Femur (tissue), 1 donor: ENCODE results near the gene HTR3D.
"Not testable (repeated sequence)": the region's sequence is repeated elsewhere in the genome, so short reads cannot be mapped to it uniquely, and the experiment has no call there.

Experiments used
- DNase-seq: peaks from one replicate; pipeline ENCODE4 v3.0.0-alpha.2; 2017

Gene HTR3D

GRCh38 chr3:184016811-184017671 lies 14.5 kb upstream of the HTR3D start:
- peak; percentile 72 for DNase-seq

DNA sequence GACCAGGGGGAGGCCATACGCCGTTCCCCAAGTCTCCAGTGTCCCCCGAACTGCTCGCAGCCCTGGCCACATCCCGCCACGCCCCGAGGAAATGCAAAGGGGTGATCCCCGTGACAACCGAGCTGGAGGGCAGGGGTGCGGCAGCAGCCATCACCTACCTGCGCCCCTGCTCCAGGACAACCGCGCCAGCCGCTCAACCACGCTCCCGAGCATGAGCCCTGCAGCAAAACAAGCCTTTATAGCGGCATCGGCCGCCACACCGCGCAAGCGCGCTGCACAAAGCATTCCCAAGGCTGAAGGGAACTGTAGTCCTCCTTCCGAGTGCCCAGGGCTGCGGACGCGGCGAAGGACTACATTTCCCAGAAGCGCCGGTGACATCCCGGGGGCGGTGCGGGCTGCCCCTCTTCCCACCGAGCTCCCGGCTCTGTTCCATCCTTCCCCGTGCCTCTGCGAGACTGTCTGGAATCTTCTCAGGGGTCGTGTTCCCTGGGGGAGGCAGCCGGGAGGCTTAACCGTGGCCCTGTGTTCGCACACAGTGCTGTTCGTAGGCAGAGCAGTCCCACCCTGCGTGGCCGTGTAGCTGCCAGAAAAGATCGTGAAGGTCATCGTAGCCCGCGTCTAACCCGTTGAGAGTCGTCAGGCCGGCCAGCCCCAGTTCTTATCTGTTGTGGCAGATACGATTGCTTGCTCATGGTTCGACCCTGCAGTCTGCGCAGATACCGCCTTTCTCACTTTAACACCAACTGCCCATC lies 13.7 kb upstream of the HTR3D start, which contains the start of gene ABCC5:
ABCC5 (minus strand) TSS at position 213 of the 752 bp plus-strand sequence. CDS start 3,492 bp downstream, outside the sequence.
- DNase-seq: peak; percentile 96

- DNase-seq: no peak
Measured at GRCh38 chr3:184018424-184018973, 13.0 kb upstream of the HTR3D start.

DNA sequence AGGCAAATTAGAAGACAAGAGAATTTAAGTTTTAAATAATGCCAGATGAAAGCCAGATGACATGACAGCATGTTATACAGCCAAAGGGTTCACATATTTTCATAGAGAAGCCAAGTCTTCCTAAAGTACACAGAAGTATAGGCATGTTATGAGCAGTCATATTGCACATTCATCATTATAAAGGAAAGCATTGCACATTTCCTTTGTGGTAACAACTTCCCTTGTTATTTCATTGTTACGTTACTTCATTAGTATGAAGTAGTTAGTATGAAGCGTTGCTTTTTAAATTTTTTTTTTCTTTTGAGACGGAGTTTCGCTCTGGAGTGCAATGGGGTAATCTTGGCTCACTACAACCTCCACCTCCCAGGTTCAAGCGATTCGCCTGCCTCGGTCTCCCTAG lies 9.2 kb upstream of the HTR3D start:
- DNase-seq: no peak

- not testable (repeated sequence) for DNase-seq
Measured at GRCh38 chr3:184025256-184025655, 6.3 kb upstream of the HTR3D start.

DNA sequence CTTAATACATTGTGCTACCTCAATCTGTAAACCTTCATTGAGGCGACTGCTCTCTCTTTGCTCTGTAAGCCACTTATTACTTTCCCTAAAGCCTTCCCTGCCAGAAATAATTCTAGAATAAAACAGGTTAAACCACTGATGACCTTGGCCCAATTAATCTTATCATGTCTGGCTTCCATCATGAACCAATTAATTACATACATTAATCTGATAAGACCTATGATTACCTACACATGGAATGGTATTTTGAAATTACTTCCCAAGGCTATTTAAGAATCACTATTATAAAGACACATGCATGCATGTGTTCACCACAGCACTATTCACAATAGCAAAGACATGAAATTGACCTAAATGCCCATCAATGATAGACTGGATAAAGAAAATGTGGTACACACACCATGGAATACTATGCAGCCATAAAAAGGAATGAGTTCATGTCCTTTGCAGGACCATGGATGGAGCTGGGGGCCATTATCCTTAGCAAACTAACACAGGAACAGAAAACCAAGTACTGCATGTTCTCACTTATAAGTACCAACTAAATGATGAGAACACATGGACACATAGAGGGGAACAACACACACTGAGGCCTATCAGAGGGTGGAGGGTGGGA lies 3.2 kb upstream of the HTR3D start:
- DNase-seq: not testable (repeated sequence)

GRCh38 chr3:184029443-184029842 lies 2.1 kb upstream of the HTR3D start:
- no peak for DNase-seq

- no peak for DNase-seq
Measured at GRCh38 chr3:184030536-184030935, 1.0 kb upstream of the HTR3D start.

DNA sequence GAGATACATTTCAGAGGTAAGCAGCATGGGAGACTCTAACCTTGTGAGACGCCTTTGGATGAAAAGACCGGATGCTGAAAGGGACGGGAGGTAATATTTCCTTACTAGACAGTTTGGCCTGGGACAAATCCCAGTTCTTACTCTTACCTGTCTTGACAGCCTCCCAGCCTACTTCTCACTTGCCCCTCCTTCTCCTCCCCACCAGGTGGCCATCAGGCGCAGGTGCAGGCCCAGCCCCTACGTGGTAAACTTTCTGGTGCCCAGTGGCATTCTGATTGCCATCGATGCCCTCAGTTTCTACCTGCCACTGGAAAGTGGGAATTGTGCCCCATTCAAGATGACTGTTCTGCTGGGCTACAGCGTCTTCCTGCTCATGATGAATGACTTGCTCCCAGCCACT lies 6.3 kb downstream of the HTR3D start:
- DNase-seq: no peak

DNA sequence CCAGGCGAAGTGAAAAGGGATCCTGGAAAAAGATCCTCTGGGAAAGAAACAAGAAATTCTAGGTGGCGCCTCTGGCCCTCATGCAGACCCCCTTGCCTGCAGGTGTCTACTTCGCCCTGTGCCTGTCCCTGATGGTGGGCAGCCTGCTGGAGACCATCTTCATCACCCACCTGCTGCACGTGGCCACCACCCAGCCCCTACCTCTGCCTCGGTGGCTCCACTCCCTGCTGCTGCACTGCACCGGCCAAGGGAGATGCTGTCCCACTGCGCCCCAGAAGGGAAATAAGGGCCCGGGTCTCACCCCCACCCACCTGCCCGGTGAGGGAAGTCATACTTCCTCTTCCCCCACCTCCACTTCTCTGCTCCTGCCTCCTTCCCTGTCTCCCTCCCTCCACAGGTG lies 6.8 kb downstream of the HTR3D start:
- DNase-seq: not testable (repeated sequence)

DNA sequence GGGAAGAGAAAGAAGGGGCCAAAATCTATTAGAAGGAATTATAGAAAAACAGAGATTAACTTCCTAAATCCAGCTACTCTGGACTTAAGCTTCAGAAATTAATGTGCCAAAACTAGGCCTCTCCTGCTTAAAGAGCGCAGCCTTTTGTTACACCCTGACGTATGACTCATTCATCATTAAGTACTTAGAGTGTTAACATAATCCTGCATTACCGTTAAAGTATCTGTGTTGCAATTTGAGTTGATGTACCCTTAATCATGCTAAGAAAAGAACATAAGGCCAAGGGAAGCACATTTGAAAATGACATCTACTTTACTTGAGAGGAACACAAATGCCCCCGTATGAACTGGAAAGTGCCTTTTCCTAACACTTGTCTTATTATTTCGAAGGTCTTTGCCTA lies 7.9 kb downstream of the HTR3D start:
- DNase-seq: no peak

DNA sequence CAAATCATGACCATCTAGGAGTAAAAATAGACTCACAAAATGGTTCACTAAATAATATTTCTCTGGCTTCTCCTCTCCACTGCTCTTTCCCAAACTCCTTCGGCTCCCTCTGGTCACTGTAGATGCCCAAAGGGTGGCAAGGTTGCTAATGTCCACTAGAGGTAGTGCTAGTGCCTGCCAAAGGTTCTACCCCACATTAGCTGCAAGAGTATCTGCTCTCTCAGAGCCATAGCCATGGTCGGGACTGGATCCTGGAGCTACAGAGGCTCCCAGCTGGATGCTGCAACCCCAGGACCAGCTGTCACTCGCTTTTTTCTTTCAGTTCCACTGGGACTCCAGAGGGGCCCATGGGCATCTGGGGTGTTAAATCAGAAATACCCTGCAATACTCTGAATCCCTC lies 8.5 kb downstream of the HTR3D start:
- DNase-seq: no peak

DNA sequence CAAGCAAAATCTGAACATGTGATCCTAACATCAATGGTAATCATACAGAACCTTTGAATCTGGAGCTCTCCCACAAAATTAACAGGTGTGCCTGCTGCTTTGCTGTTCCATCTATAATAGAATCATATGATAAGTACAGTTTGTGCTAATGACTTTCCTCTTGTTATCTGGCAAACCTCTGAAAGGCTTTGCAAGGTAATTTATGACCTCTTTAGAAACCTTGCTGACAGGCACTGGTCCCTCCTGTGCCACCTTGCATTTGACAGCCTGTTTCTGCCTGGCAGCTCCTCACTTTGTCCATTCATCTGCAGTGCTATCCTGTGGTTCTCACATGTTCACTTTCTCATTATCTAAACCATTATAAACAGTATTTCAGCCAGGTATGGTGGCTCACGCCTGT lies 11.1 kb downstream of the HTR3D start:
- no peak for DNase-seq

- no peak for DNase-seq
Measured at GRCh38 chr3:184045995-184046394, 14.5 kb downstream of the HTR3D start.

- no peak for DNase-seq
Measured at GRCh38 chr3:184050217-184050847, 18.8 kb downstream of the HTR3D start.

DNA sequence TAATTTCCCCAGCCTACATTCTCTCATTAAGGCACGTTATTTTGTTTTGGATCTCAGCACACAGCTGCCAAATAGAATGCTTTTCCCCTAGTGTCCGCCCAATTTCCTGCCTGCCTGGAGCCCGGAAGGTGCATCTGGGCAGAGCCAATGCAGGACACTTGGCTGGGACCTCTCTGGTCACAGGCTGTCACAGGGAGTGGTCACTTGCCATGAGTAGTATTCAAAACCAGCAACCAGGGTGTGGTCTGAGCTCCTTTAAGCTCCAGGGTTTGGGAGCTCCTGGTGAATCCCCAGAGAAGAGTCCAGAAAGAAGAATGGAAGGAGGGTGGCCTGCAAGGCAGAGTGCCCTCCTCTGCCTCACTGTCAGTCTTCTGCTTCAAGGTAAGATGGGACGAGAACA lies 21.2 kb downstream of the HTR3D start, which contains the start of gene HTR3C:
HTR3C (plus strand) TSS at position 281 of the 400 bp plus-strand sequence; CDS start at position 315, 34 bp downstream.
- no peak for DNase-seq

- DNase-seq: no peak
Measured at GRCh38 chr3:184058029-184058428, 26.5 kb downstream of the HTR3D start.

- DNase-seq: no peak
Measured at GRCh38 chr3:184059424-184059823, 27.9 kb downstream of the HTR3D start.

- no peak for DNase-seq
Measured at GRCh38 chr3:184062637-184063036, 31.1 kb downstream of the HTR3D start.

GRCh38 chr3:184066211-184066610 lies 34.7 kb downstream of the HTR3D start:
- DNase-seq: no peak

DNA sequence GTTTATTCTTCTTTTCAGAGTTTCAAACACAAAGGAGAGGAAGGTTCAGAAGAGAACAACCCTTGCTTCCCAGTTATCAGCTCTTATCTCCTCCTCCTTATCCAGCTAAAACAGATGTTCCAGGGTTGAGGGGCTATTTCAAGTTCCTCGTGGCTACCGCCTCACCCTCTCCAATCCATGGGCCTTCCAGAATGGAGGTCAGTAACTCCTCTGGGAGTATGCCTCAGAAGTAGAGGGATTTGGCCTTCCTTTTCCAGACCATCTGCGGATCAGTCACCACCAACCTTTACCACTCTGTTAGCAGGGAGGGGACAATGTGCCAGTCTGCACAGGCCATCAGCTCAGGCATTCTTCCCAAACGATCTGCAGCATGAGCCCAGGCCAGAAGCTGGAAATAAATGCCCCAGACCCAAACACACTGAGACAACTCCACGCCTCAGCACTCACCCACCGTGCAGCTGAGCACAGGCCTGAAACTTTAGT lies 36.1 kb downstream of the HTR3D start:
- DNase-seq: no peak

GRCh38 chr3:184068344-184068743 lies 36.8 kb downstream of the HTR3D start:
- DNase-seq: no peak
